Psoas muscle (tissue), 8 donors: ENCODE results near the gene DUSP16. TPM values are rescaled to one million over a fixed set of nuclear protein-coding genes. Genes with fewer than 3 reads are reported as not detected.

Source experiments
- ATAC-seq, 4 donors: fragments of 200-7000 bp; cut with Tn5 transposase; one replicate each; pipeline ENCODE4 v1.9.1; 2020; ENCODE audit warnings: moderate library complexity in 3 of 4, mild to moderate bottlenecking in 2 of 4
- DNase-seq, 2 donors: peaks; one replicate each; pipeline ENCODE4 v3.0.0-alpha.2; 2020
- H3K27ac ChIP-seq: fragments of 200-600 bp; one replicate; pipeline ENCODE4 v1.8.0; 2022
- H3K27me3 ChIP-seq, 3 donors: fragments of 200-600 bp in 1 of 3; one replicate each; pipeline versions ENCODE4 v1.6.1 to v1.8.0; 2013 to 2022; ENCODE audit warnings: low read length in 2 of 3, mild to moderate bottlenecking in 2 of 3, moderate library complexity in 1 of 3; ENCODE audit not compliant: insufficient read depth in 3 of 3
- H3K36me3 ChIP-seq, 2 donors: fragments of 200-600 bp in 1 of 2; one replicate each; pipeline versions ENCODE4 v1.6.1 to v1.8.0; 2013 to 2022; ENCODE audit warnings: low read depth in 1 of 2, mild to moderate bottlenecking in 1 of 2, moderate library complexity in 1 of 2; ENCODE audit not compliant: insufficient read depth in 1 of 2
- H3K4me1 ChIP-seq: fragments of 200-600 bp; one replicate; pipeline ENCODE4 v1.8.0; 2022
- H3K4me3 ChIP-seq: fragments of 200-600 bp; one replicate; pipeline ENCODE4 v1.8.0; 2022; ENCODE audit warnings: mild to moderate bottlenecking
- H3K9me3 ChIP-seq: fragments of 200-600 bp; one replicate; pipeline ENCODE4 v1.8.0; 2022
- WGBS, 3 donors: extraction: QIAGEN DNeasy Blood & Tissue Kit; methylation state at CpG; one replicate each; pipeline versions ENCODE4 v1.1.6 to v1.1.7; 2013; 5-methylcytosine and 5-hydroxymethylcytosine counted together
- intact Hi-C, 2 donors: fragments of 100-400 bp; cut with DNase I; formaldehyde crosslinking; loops; one replicate each; pipeline versions ENCODE4 v1.11.0 to v1.14.2; 2022
- polyA plus RNA-seq, 3 donors: library from polyadenylated mRNA; stranded (reverse); fragments of 200-250 nt; gene quantifications; one replicate each; pipeline ENCODE4 v1.2.3, GENCODE V29; 2013
- total RNA-seq, 4 donors: library from RNA; stranded (reverse); fragmentation: NEBNext Ultra II Directional in 2 of 4; extraction: Animal tissue kit (Norgen Biotek cat#: 25700) in 2 of 4; gene quantifications; one replicate each; pipeline versions ENCODE4 v1.2.1 to v1.2.4, GENCODE V29; 2021 to 2023
- TF ChIP-seq, protein P1 (sequence below): fragments of 200-600 bp; IDR thresholded peaks from one replicate; pipeline ENCODE4 v1.8.0; 2022; ENCODE audit warnings: antibody characterized with exemption
- donor health status: healthy with polysubstance abuse.
- donor health status: DM: no; HTN: no; CAD: no; lungs with moderate emphysema.
- donor health status: Bipolar disorder and iron deficiency.
- donor health status: healthy.
- donor health status: DM: yes; HTN: yes; CAD: no.
- donor health status: DM: no; HTN: no; CAD: no.
- donor health status: DM: no; HTN: no; CAD: no.
- donor health status: DM: yes; HTN: yes; CAD: no.

The DUSP16 gene
- total and polyA plus RNA-seq, 7 donors, result 3.3 to 23.8 (median 14.2) TPM

DNA sequence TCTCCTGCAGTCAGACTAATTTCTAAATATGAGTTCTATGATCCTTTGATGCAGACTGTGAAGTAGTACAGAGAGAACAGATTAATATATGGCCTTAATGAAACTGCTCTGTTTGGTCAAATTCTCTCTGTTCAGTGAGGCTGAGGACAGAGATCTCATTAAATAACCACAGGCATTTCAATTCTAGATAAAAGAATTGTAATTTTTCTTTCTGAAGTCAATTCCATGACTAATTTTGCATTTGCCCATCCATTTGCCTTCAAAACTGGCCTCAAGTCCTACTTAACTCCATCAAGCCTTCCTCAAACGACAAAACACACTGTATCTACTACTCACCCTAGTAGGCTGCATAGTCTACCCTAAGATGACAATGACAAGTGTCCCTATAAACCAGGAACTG lies 67.1 kb downstream of the DUSP16 start:
- WGBS, 3 donors, result 83 to 94% (median 89%) methylated on average over 1 of the region's 1 CpG
- no peaks in the 10 kb centered on the region for H3K9me3 ChIP-seq
- intact Hi-C loops, result no loop called here
- H3K36me3 ChIP-seq, result peaks cover 0 to 10% of the 10 kb centered on the region in 2 donors
- no peaks in the 10 kb centered on the region for H3K27me3 ChIP-seq
- no peak for DNase-seq
- peaks cover 5% of the 10 kb centered on the region for H3K4me1 ChIP-seq
- H3K4me3 ChIP-seq, result no peak overlapping the region
- no peak for ATAC-seq
- no peak overlapping the region for H3K27ac ChIP-seq
- TF ChIP-seq, protein P1, sequence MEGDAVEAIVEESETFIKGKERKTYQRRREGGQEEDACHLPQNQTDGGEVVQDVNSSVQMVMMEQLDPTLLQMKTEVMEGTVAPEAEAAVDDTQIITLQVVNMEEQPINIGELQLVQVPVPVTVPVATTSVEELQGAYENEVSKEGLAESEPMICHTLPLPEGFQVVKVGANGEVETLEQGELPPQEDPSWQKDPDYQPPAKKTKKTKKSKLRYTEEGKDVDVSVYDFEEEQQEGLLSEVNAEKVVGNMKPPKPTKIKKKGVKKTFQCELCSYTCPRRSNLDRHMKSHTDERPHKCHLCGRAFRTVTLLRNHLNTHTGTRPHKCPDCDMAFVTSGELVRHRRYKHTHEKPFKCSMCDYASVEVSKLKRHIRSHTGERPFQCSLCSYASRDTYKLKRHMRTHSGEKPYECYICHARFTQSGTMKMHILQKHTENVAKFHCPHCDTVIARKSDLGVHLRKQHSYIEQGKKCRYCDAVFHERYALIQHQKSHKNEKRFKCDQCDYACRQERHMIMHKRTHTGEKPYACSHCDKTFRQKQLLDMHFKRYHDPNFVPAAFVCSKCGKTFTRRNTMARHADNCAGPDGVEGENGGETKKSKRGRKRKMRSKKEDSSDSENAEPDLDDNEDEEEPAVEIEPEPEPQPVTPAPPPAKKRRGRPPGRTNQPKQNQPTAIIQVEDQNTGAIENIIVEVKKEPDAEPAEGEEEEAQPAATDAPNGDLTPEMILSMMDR, result no peak

DNA sequence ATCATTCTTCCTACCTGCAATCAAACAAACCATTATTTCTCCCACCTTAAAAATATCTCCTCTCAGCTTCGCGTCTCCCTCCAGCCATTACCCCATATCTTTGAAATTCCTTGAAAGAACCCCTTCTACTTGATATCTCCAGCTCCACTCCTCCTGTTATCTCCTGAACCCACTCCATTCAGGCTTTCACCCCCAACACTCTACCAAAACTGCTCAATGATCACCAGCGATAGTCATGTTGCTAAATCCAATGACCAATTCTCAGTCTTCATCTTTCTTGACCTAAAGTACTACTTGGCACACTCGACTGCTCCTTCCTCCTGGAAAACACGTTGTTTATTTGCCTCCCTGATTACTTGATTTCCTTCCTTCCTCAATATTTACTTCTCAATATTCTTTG lies 70.1 kb downstream of the DUSP16 start:
- TF ChIP-seq, protein P1, result no peak
- intact Hi-C loops, result no loop called here
- ATAC-seq (no peak), DNase-seq (no peak)
- Histone ChIP-seq H3K36me3 (peaks cover 0 to 17% of the 10 kb centered on the region in 2 donors), H3K27ac (no peak overlapping the region), H3K4me3 (no peak overlapping the region), H3K4me1 (peaks cover 5% of the 10 kb centered on the region), H3K27me3 (no peaks in the 10 kb centered on the region), H3K9me3 (no peaks in the 10 kb centered on the region)
- 85 to 89% (median 85%) methylated on average over 5 of the region's 5 CpGs for WGBS, 3 donors

DNA sequence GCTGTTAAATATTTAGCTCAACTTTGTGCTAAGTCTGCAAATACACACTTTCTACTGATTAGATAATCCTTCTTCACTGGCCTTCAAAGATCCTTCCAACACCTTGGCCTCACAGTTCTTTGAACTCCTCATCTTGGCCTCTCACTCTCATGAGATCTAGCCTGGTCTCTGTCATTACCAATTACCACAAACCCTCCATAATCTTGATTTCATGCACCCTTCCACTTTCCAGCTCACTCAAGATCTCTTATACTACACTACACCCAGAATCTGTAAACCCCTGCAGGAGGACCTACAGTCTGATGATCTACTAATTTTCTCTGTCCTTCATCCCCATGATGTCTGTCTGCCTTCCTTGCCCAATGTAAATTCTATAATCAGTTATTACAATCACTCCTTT lies 71.1 kb downstream of the DUSP16 start:
- intact Hi-C loops, result no loop called here

GRCh38 chr12:12488823-12489550 lies 73.7 kb downstream of the DUSP16 start:
- Histone ChIP-seq H3K4me3 (no peak overlapping the region), H3K27ac (no peak overlapping the region), H3K4me1 (no peaks in the 10 kb centered on the region), H3K36me3 (peaks cover 0 to 33% of the 10 kb centered on the region in 2 donors), H3K9me3 (no peaks in the 10 kb centered on the region), H3K27me3 (no peaks in the 10 kb centered on the region)
- ATAC-seq, result no peak
- no peak for DNase-seq
- intact Hi-C loops, result no loop called here
- WGBS, 3 donors, result 96 to 99% (median 96%) methylated on average over 8 of the region's 8 CpGs
- TF ChIP-seq, protein P1, result no peak

More for the DNA sequence above, 71.1 kb downstream of the DUSP16 start:
- Histone ChIP-seq H3K36me3 (peaks cover 0 to 17% of the 10 kb centered on the region in 2 donors), H3K4me1 (peaks cover 5% of the 10 kb centered on the region), H3K9me3 (no peaks in the 10 kb centered on the region), H3K27me3 (no peaks in the 10 kb centered on the region), H3K27ac (no peak overlapping the region), H3K4me3 (no peak overlapping the region)
- ATAC-seq, result no peak
- TF ChIP-seq, protein P1, result no peak
- DNase-seq, result no peak

- Histone ChIP-seq H3K4me1 (no peaks in the 10 kb centered on the region), H3K27ac (no peak overlapping the region), H3K9me3 (no peaks in the 10 kb centered on the region), H3K36me3 (peaks cover 0 to 34% of the 10 kb centered on the region in 2 donors), H3K4me3 (no peak overlapping the region), H3K27me3 (no peaks in the 10 kb centered on the region)
- DNase-seq, result no peak
- intact Hi-C loops, result no loop called here
- ATAC-seq, result no peak
- 88 to 96% (median 92%) methylated on average over 4 of the region's 4 CpGs for WGBS, 3 donors
- TF ChIP-seq, protein P1, result no peak
Observed at GRCh38 chr12:12488296-12488695, 74.4 kb downstream of the DUSP16 start.
